Stimulated activated CD8-positive, alpha-beta memory T cell treated with anti-CD3 and anti-CD28 coated beads, Interleukin-15, amount 100 ng/mL, for 48 hours (primary cell): Measurements from ENCODE around the gene SMAD2.

Experiments
- DNase-seq, 2 donors: peaks; one replicate each; pipeline ENCODE4 v3.0.0-alpha.2; 2020; ENCODE audit warnings: low read depth in 2 of 2

SMAD2 gene

GRCh38 chr18:47932190-47932589 is 1.7 kb upstream of the SMAD2 start:
- no peak for DNase-seq

DNA sequence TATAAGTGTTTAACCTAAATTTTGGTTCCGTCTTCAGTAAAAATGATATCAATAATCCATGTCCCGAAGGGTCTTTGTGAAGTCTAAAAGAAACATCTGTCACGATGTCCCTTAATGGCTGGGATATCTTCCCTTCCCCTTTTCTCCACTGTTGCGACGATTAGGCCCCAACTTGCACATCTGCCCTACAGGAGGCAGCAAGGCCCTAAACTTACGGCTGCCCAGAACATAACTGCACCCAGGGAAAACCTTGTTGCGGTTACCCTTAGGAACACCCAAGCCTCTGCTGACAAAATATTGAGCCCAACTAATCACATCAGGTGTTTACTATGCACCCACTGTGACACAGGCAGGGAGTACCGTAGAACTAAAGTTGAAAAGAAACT is 1.3 kb upstream of the SMAD2 start:
- no peak for DNase-seq

- DNase-seq, result peak; percentile 94
These were observed 665 bp upstream of the SMAD2 start for GRCh38 chr18:47930931-47931717.

DNA sequence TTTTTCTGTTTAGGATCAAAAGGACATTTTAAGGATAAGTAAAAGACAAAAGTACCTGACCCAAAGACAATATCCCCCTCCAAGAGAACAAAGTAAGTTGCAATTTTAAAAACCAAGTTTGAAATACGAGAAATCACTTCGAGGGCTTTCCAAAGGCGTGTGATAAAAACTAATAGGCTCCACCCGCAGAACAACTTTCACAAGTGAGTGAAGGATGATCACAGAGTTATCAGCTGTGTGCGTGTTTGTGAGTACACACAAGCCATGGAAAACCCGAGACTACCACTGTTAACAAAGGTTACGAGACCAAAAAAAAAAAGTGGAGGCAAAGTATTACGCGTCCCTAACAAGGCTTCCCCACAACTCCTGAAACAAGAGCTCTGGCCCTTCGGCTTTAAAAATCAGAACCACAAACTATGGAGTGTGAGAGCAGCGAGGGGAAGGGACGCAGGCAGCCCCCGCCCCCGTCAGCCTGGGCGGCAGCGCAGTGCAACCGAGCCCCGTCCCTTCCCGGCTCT is 719 bp downstream of the SMAD2 start:
- DNase-seq, result no peak

DNA sequence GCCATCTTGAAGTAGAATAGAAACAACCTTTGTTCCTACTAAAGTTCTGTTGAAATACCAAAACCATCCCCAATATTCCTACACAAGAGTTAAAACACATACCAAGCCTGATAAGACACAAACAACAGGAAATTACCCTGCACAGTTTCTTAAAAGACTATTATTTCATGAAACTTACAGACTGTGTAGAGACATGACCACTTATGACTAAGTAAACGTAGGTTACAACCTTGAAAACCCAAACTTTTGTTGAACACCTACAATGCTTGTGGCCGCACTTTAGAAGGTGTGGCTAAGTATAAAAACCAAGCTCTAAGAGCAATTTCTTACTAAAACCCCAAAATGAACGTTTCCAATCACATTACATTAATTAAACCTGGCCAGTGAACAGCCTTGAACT is 2.0 kb downstream of the SMAD2 start:
- no peak for DNase-seq

GRCh38 chr18:47926101-47926850 is 4.2 kb downstream of the SMAD2 start:
- no peak for DNase-seq

GRCh38 chr18:47919916-47920315 is 10.5 kb downstream of the SMAD2 start:
- no peak for DNase-seq

DNA sequence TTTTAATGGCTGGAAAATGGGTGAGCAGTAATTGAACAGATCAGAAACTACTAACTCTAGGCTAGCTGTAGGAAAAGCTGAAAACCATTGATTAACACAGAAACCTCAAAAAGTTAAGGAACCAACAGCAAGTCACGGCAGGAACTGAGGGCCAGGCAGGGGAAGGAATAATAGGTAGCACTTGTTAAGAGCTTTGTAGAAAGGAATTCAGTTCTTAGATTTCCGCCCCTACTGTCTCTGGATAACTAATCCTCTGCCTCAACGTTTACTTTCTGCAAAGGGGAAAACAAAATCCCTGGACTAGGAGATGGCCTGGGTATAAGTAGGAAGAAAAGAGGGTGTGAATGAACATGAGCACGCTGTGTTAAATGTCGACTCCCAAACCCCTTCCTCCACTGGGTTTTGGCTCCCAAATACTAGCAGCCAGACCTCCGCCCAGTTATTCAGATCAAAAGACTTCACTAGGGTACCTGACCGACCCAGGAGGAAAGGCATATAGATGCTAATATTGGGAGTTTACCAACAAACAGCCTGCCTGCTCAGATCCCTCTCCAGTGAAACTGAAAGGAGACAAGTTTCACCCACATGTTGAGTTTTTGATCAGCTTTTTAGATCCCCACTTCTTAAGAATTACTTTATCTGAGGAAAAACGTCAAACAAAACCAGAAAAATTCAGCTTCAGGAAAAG is 12.4 kb downstream of the SMAD2 start:
- DNase-seq, result no peak

- no peak for DNase-seq
These were observed 14.5 kb downstream of the SMAD2 start for GRCh38 chr18:47915930-47916329.

GRCh38 chr18:47915229-47915628 is 15.2 kb downstream of the SMAD2 start:
- DNase-seq, result no peak

GRCh38 chr18:47912794-47913585 is 17.5 kb downstream of the SMAD2 start:
- no peak for DNase-seq

DNA sequence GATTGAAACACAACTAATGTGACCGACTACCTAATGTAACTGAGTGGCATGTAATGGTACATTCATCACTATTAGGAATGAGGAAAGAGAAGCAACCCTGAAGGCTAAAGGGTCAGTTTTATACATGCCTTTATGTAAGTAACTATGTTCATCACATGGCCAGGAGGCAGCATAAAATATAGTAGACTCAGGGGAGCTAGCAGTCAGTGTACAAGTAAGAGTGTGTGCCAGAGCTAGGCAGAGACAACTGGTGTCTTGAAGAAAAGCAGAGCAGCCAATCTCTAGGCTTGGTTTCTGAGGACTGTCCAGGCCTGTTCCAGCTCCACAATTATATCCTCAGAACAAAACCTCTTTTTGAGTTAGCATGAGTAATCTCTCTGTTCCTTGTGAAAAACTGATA is 18.1 kb downstream of the SMAD2 start:
- no peak for DNase-seq

- no peak for DNase-seq
These were observed 18.6 kb downstream of the SMAD2 start for GRCh38 chr18:47911877-47912276.

DNA sequence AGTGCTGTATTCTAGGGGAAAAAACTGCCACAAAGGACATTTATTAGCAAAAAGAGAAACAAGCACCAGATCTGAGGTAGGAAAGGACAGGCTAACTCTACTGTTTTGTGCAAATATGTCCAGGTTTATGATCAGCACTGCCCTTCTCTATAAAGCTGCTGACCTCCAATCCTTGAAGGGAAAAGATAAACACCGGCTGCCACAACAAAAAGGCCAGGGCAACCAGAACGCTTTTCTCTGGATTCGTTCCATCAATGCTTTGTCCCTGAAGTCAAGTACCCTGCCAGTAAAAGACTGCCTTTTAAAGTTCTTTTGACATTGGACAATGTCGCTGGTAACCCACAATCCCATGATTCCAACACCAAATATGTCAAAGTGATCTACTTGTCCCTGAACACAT is 21.0 kb downstream of the SMAD2 start:
- no peak for DNase-seq

DNA sequence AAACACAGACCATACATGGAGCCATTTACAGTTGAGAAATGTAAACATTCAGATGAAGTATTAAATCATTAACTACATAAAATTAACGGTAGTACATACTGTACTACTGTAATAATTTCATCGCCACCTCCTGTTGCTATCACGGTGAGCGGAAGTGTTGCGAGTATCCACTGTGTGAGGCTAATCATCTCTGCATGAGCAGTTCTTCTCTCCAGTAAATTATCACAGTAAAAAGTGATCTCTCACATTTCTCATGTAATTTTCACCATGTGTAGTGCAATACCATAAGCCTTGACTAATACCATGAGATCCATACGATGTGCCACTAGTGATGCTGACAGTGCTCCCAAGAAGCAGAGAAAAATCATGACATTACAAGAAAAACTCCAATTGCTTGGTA is 21.9 kb downstream of the SMAD2 start:
- DNase-seq, result no peak

- no peak for DNase-seq
These were observed 24.1 kb downstream of the SMAD2 start for GRCh38 chr18:47906408-47906807.

DNA sequence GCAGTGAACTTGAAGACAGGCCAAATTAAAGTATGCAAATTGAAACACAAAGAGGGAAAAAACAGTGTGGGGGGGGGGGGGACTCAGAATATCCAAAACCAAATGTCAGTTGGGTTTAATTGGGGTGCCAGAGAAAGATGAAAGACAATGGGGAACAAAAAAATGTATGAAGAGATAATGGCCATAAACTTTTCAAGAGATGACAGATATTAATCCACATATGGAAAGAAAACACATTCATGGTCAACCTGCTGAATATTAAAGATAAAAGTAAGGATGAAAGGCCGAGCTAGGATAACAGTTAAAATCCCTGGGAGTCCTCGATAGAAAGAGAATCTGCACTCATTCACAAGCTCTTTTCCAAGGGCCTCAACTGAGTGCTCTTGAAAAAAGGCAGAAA is 26.6 kb downstream of the SMAD2 start:
- no peak for DNase-seq

GRCh38 chr18:47901624-47902362 is 28.7 kb downstream of the SMAD2 start:
- DNase-seq, result no peak

DNA sequence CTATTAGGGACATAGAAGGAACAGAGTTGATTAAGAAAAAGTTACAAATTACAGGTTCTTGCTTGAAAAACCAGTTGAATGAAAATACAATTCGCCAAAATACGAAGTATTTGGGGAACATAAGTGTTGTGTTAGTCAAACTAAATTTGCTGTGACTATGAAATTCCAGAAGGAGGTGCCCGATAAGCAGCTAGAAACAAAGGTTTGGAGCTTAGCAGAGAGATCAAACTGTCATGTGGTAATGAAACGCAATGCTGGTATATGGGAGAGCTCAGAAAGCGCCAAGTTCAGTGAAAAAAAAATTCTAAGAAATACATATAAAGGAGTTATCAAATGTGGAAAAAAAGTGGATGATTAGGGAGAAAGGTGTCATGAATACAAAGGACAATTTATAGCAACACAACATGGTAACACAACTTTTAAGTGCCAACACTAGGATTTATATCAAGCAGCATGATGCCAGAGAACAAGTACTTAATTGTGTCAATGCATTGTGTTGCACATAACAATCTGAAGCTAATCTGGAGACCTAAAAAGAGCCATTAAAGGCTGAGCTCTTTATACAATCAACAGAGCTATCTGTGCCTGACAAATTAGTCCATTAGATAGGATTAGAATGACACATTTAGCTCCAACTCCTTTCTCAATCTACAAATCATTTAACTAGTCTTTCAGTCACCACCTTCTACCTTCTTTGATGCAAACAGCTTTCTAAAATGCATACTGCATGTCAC is 31.2 kb downstream of the SMAD2 start:
- no peak for DNase-seq

- DNase-seq, result no peak
These were observed 31.8 kb downstream of the SMAD2 start for GRCh38 chr18:47898696-47899095.
